HS-27A (cell line): ENCODE data around the gene PSMB9.

Source experiments
- DNase-seq: peaks from one replicate; pipeline ENCODE4 v3.0.0-alpha.2; 2012; ENCODE audit warnings: low read depth, missing footprints

The PSMB9 gene

DNA sequence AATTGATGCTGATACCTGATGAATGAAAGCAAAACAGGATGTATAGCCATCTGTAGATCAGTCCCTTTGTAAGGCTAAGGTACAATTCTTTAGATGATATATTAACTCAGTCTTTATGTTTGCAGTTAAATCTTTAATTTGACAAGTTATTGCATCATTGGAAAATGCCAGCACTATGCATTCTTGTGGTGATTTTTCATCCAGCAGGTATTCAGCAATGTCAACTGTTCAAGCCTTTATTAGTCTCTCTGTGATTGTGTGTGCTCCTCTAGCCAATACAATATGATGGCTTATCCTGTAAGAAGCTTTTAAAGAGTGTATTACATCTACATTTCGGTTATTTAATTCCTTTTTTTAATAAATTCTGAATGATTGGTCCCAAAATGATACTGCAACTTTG, 52.5 kb downstream of the PSMB9 start:
- peak; percentile 48 for DNase-seq

DNA sequence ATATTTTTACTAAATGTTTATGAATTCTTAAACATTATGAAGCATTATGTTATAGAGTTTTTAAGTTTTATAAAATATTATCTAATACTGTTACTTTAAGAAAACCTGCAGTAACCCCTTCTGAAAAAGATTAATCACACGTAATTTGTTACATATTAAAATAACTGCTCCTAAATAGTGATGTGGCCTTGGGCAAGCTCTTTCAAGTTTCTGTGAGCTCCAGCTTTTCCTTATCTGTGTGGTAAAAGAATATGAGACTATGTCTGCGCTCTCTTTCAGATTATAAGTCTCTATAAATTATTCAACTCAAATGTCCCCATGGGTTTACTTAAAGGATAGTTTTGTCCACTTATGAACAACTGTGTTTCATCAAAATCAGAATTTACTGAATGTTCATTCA, 54.9 kb downstream of the PSMB9 start:
- DNase-seq = no peak
